ENCODE results near the gene DTNB. TPM values are rescaled to one million over a fixed set of nuclear protein-coding genes. Genes with fewer than 3 reads are reported as not detected.

Gene DTNB
- total and polyA plus RNA-seq, 2 donors (not counting 1 experiment from before 2014, with no cell fraction given): 25.7 to 37.3 TPM

DNA sequence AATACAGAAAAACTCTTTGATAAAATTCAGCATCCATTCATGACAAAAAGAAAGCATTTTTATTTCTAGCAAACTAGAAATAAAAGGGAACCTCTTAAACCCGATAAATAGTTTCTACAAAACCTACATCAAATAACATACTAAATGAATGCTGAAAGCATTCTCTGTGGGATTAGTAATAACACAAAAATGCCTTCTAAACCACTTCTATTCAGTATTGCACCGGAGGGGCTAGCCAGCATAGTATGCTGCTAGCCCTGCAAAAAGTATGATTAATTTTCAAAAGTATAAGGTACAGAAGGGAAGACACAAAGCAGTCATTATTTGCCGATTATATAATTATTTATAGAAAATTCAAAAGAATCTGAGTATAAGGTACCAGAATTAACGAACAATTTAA is 145.2 kb downstream of the DTNB start:
- Histone ChIP-seq H4K20me1 (ENCODE audit: control insufficient read depth, insufficient read depth, low read length, poor library complexity, severe bottlenecking) (no peaks in the 10 kb centered on the region), H3K9ac (ENCODE audit: low read length) (no peak overlapping the region), H3K36me3 (replicated peaks in 1 of 2; ENCODE audit: control extremely low read depth in 1 of 2, control insufficient read depth in 1 of 2, extremely low read depth in 1 of 2, insufficient read depth in 2 of 2, low read length in 1 of 2) (no peaks in the 10 kb centered on the region), H3K27me3 (replicated peaks in 1 of 4; ENCODE audit: control extremely low read depth in 1 of 4, control insufficient read depth in 3 of 4, insufficient read depth in 4 of 4, low read length in 3 of 4) (no peaks in the 10 kb centered on the region), H3K9me3 (ENCODE audit: control extremely low read depth in 1 of 3, control insufficient read depth in 2 of 3, insufficient read depth in 1 of 3, low read length in 2 of 3) (no peaks in the 10 kb centered on the region), H3K27ac (ENCODE audit: low read length in 2 of 2) (no peak overlapping the region), H3K4me2 (replicated peaks; ENCODE audit: low read depth, low read length, poor library complexity, severe bottlenecking) (no peak overlapping the region), H2AFZ (ENCODE audit: insufficient read depth, low read depth, low read length, poor library complexity, severe bottlenecking) (no peak overlapping the region), H3K4me3 (ENCODE audit: control extremely low read depth in 1 of 5, extremely low read depth in 1 of 5, insufficient read depth in 1 of 5, low read depth in 2 of 5, low read length in 4 of 5) (no peak overlapping the region), H3K4me1 (ENCODE audit: control insufficient read depth in 2 of 2, insufficient read depth in 2 of 2, low read length in 2 of 2) (no peaks in the 10 kb centered on the region), H3K79me2 (ENCODE audit: control insufficient read depth, insufficient read depth, low read length) (no peaks in the 10 kb centered on the region)
- ATAC-seq (ENCODE audit: low read depth): no peak
- H3K4me1 Mint-ChIP-seq: no peaks in the 10 kb centered on the region
- no CpG with 5 or more reads among the region's 4 CpGs for WGBS (ENCODE audit: insufficient coverage)
- DNase-seq: no peak
- H3K27me3 Mint-ChIP-seq: no peaks in the 10 kb centered on the region
- no peaks in the 10 kb centered on the region for H3K9me3 Mint-ChIP-seq (ENCODE audit: insufficient read depth)
- ChIA-PET CTCF (interaction anchor here (0.6 to 0.8 kb wide), 3 partner anchors 39 to 590 kb away, joined by 3 read pairs; no protein-coding TSS in a partner anchor), POLR2A (interaction anchor here (0.6 kb wide), 1 partner anchor 165 kb away, joined by 11 read pairs; no protein-coding TSS in a partner anchor)
- no peak overlapping the region for H3K27ac Mint-ChIP-seq
- intact Hi-C loops (cut with micrococcal nuclease): loop anchor here (10.0 kb wide), 1 partner anchor 253 kb away; no protein-coding TSS in a partner anchor
- TF ChIP-seq, protein P1, sequence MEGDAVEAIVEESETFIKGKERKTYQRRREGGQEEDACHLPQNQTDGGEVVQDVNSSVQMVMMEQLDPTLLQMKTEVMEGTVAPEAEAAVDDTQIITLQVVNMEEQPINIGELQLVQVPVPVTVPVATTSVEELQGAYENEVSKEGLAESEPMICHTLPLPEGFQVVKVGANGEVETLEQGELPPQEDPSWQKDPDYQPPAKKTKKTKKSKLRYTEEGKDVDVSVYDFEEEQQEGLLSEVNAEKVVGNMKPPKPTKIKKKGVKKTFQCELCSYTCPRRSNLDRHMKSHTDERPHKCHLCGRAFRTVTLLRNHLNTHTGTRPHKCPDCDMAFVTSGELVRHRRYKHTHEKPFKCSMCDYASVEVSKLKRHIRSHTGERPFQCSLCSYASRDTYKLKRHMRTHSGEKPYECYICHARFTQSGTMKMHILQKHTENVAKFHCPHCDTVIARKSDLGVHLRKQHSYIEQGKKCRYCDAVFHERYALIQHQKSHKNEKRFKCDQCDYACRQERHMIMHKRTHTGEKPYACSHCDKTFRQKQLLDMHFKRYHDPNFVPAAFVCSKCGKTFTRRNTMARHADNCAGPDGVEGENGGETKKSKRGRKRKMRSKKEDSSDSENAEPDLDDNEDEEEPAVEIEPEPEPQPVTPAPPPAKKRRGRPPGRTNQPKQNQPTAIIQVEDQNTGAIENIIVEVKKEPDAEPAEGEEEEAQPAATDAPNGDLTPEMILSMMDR (IDR thresholded peaks at IDR 0.05): no peak
- TF ChIP-seq EZH2 (IDR thresholded peaks at IDR 0.05; ENCODE audit: borderline replicate concordance, insufficient read depth, low read depth, low read length, poor library complexity, severe bottlenecking): no peak
- no peak overlapping the region for H3K4me3 Mint-ChIP-seq

DNA sequence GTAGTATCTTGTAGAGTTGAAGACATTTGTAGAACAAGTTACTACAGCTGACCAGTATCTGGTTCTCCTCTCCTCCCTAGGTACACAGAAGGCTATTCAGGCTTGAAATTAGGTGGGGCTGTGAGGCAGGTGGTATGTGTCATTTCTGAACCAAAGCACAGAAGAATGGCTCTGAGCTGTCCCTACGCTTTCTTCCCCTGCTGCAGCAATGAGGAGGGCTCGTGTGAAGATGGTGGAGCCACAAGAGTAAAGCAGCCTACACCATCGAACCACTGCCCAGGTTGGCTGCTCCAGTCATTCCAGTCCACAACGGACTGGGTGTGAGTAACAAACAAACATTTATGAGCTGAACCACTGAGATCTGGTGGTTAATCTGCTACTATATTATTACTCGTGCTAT is 148.9 kb downstream of the DTNB start:
- WGBS (ENCODE audit: insufficient coverage): 93% methylated on average over 3 of the region's 5 CpGs
- Histone ChIP-seq H4K20me1 (ENCODE audit: control insufficient read depth, insufficient read depth, low read length, poor library complexity, severe bottlenecking) (no peaks in the 10 kb centered on the region), H3K4me1 (ENCODE audit: control insufficient read depth in 2 of 2, insufficient read depth in 2 of 2, low read length in 2 of 2) (peaks cover 7 to 13% of the 10 kb centered on the region in 2 donors), H3K9ac (ENCODE audit: low read length) (no peak overlapping the region), H3K4me2 (replicated peaks; ENCODE audit: low read depth, low read length, poor library complexity, severe bottlenecking) (no peak overlapping the region), H3K36me3 (replicated peaks in 1 of 2; ENCODE audit: control extremely low read depth in 1 of 2, control insufficient read depth in 1 of 2, extremely low read depth in 1 of 2, insufficient read depth in 2 of 2, low read length in 1 of 2) (no peaks in the 10 kb centered on the region), H3K27me3 (replicated peaks in 1 of 4; ENCODE audit: control extremely low read depth in 1 of 4, control insufficient read depth in 3 of 4, insufficient read depth in 4 of 4, low read length in 3 of 4) (no peaks in the 10 kb centered on the region), H3K79me2 (ENCODE audit: control insufficient read depth, insufficient read depth, low read length) (no peaks in the 10 kb centered on the region), H3K4me3 (ENCODE audit: control extremely low read depth in 1 of 5, extremely low read depth in 1 of 5, insufficient read depth in 1 of 5, low read depth in 2 of 5, low read length in 4 of 5) (no peak overlapping the region), H3K27ac (ENCODE audit: low read length in 2 of 2) (no peak overlapping the region), H2AFZ (ENCODE audit: insufficient read depth, low read depth, low read length, poor library complexity, severe bottlenecking) (no peak overlapping the region), H3K9me3 (ENCODE audit: control extremely low read depth in 1 of 3, control insufficient read depth in 2 of 3, insufficient read depth in 1 of 3, low read length in 2 of 3) (no peaks in the 10 kb centered on the region)
- Mint-ChIP-seq H3K27ac (no peak overlapping the region), H3K4me3 (no peak overlapping the region), H3K9me3 (ENCODE audit: insufficient read depth) (no peaks in the 10 kb centered on the region), H3K27me3 (no peaks in the 10 kb centered on the region), H3K4me1 (peaks cover 9% of the 10 kb centered on the region)
- intact Hi-C loops (cut with micrococcal nuclease): loop anchor here (5.0 to 10.0 kb wide), 3 partner anchors 33 to 250 kb away; no protein-coding TSS in a partner anchor
- ATAC-seq (ENCODE audit: low read depth) (no peak), DNase-seq (no peak)
- POLR2A ChIA-PET: no interaction called here
- CTCF ChIA-PET: interaction anchor here (0.7 to 1.8 kb wide), 9 partner anchors 43 to 358 kb away, joined by 3 to 8 read pairs (median 5); no protein-coding TSS in a partner anchor
- no peak for TF ChIP-seq EZH2 (IDR thresholded peaks at IDR 0.05; ENCODE audit: borderline replicate concordance, insufficient read depth, low read depth, low read length, poor library complexity, severe bottlenecking)
- TF ChIP-seq, protein P1 (IDR thresholded peaks at IDR 0.05): no peak

All from B cell (primary cell).